Endodermal cell (in vitro differentiated cells): ENCODE results near the gene H6PD. TPM values are rescaled to one million over a fixed set of nuclear protein-coding genes. Genes with fewer than 3 reads are reported as not detected.
A peak's percentile ranks its signal among the peaks of the same experiment; 100 is the strongest.

Source experiments
- DNase-seq: peaks from one replicate; pipeline ENCODE4 v3.0.0-alpha.2; 2017
- H3K27ac ChIP-seq: 2 replicates; pipeline ENCODE4 v1.5.1; 2013; ENCODE audit warnings: mild to moderate bottlenecking, low read depth, low read length, moderate library complexity
- H3K27me3 ChIP-seq: 2 replicates; pipeline ENCODE4 v1.6.1; 2013; ENCODE audit warnings: mild to moderate bottlenecking, low read length, moderate library complexity; ENCODE audit not compliant: insufficient read depth, control insufficient read depth, poor library complexity, severe bottlenecking
- H3K36me3 ChIP-seq: 2 replicates; pipeline ENCODE4 v1.7.0; 2013; ENCODE audit warnings: mild to moderate bottlenecking, low read length, moderate library complexity; ENCODE audit not compliant: control insufficient read depth, insufficient read depth
- H3K4me1 ChIP-seq: one replicate; pipeline ENCODE4 v1.7.0; 2013; ENCODE audit warnings: low read length; ENCODE audit not compliant: control insufficient read depth, insufficient read depth
- H3K4me3 ChIP-seq: 2 replicates; pipeline ENCODE4 v1.5.1; 2013; ENCODE audit warnings: mild to moderate bottlenecking, low read length, moderate library complexity
- H3K9ac ChIP-seq: 2 replicates; pipeline ENCODE4 v1.6.1; 2013; ENCODE audit warnings: mild to moderate bottlenecking, low read length, moderate library complexity; ENCODE audit not compliant: poor library complexity, severe bottlenecking; ENCODE audit errors: extremely low read depth
- H3K9me3 ChIP-seq: 2 replicates; pipeline ENCODE4 v1.6.1; 2013; ENCODE audit warnings: mild to moderate bottlenecking, low read length, moderate library complexity; ENCODE audit not compliant: control insufficient read depth
- H3K27ac Mint-ChIP-seq: 2 replicates; pipeline ENCODE4 v1.8.0; 2020; ENCODE audit warnings: mixed read lengths
- H3K27me3 Mint-ChIP-seq: 2 replicates; pipeline ENCODE4 v1.8.0; 2021; ENCODE audit warnings: mild to moderate bottlenecking, mixed read lengths; ENCODE audit not compliant: insufficient read depth
- H3K36me3 Mint-ChIP-seq: 2 replicates; pipeline ENCODE4 v1.8.0; 2020; ENCODE audit warnings: low read depth, mixed read lengths
- H3K4me1 Mint-ChIP-seq: 2 replicates; pipeline ENCODE4 v1.8.0; 2020; ENCODE audit warnings: mixed read lengths
- H3K4me3 Mint-ChIP-seq: 2 replicates; pipeline ENCODE4 v1.8.0; 2020; ENCODE audit warnings: mild to moderate bottlenecking, moderate library complexity, mixed read lengths
- H3K9me3 Mint-ChIP-seq: 2 replicates; pipeline ENCODE4 v1.8.0; 2020; ENCODE audit warnings: mild to moderate bottlenecking, mixed read lengths
- WGBS, 2 experiments: methylation state at CpG; one replicate each; pipeline versions ENCODE4 v1.1.5 to v1.1.7; 2013; ENCODE audit warnings: missing lambda C conversion rate in 2 of 2, mixed read lengths in 1 of 2; ENCODE audit not compliant: insufficient coverage in 1 of 2, insufficient read length in 1 of 2; 5-methylcytosine and 5-hydroxymethylcytosine counted together
- total RNA-seq, 2 donors: library from RNA; stranded (reverse); fragmentation: NEBNext Ultra II Directional in 1 of 2; extraction: Animal tissue kit (Norgen Biotek cat#: 25700) in 1 of 2; gene quantifications; 2 replicates in 1 of 2; 3 replicates in 1 of 2; pipeline ENCODE4 v1.2.1, GENCODE V29; 2021
- TF ChIP-seq, protein P1 (sequence below): fragments of 200-600 bp; sonication (generic); conservative IDR thresholded peaks from 2 replicates; pipeline ENCODE4 v1.5.0; 2021; ENCODE audit warnings: antibody characterized with exemption, mild to moderate bottlenecking

The H6PD gene
- total RNA-seq, 2 donors from 2014 or later, result 21.5 to 34.4 TPM

DNA sequence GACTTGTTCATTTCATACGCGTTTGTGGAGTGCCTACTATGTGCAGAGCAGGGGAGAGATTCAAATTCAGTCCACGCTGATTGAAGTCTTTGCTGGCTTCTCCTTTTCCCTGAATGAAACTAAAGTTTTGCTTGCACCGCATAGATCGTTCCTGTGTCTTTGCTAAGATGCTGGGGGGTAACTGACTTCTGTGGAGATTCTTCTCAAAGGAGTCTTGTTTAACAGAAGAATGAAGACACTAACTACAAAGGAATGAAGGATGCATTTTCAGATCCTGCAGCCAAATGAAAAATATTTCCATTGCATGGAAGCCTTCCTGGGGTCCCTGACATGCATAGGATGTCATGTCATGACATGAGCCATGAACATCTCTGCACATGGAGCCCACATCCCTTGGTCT, 26.9 kb upstream of the H6PD start:
- TF ChIP-seq, protein P1, sequence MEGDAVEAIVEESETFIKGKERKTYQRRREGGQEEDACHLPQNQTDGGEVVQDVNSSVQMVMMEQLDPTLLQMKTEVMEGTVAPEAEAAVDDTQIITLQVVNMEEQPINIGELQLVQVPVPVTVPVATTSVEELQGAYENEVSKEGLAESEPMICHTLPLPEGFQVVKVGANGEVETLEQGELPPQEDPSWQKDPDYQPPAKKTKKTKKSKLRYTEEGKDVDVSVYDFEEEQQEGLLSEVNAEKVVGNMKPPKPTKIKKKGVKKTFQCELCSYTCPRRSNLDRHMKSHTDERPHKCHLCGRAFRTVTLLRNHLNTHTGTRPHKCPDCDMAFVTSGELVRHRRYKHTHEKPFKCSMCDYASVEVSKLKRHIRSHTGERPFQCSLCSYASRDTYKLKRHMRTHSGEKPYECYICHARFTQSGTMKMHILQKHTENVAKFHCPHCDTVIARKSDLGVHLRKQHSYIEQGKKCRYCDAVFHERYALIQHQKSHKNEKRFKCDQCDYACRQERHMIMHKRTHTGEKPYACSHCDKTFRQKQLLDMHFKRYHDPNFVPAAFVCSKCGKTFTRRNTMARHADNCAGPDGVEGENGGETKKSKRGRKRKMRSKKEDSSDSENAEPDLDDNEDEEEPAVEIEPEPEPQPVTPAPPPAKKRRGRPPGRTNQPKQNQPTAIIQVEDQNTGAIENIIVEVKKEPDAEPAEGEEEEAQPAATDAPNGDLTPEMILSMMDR, result no peak
- 87 to 94% methylated on average over 3 to 5 of the region's 5 CpGs for WGBS, 2 experiments
- Mint-ChIP-seq H3K4me1 (peaks cover under 1% of the 10 kb centered on the region), H3K4me3 (no peak overlapping the region), H3K9me3 (no peaks in the 10 kb centered on the region), H3K36me3 (no peaks in the 10 kb centered on the region), H3K27me3 (peaks cover 34% of the 10 kb centered on the region), H3K27ac (no peak overlapping the region)
- H3K9ac ChIP-seq, result no peak overlapping the region
- H3K27me3 ChIP-seq, result peaks cover 17% of the 10 kb centered on the region
- no peaks in the 10 kb centered on the region for H3K36me3 ChIP-seq
- no peaks in the 10 kb centered on the region for H3K4me1 ChIP-seq
- H3K9me3 ChIP-seq, result no peaks in the 10 kb centered on the region
- no peak overlapping the region for H3K4me3 ChIP-seq
- no peak for DNase-seq
- H3K27ac ChIP-seq, result no peak overlapping the region

DNA sequence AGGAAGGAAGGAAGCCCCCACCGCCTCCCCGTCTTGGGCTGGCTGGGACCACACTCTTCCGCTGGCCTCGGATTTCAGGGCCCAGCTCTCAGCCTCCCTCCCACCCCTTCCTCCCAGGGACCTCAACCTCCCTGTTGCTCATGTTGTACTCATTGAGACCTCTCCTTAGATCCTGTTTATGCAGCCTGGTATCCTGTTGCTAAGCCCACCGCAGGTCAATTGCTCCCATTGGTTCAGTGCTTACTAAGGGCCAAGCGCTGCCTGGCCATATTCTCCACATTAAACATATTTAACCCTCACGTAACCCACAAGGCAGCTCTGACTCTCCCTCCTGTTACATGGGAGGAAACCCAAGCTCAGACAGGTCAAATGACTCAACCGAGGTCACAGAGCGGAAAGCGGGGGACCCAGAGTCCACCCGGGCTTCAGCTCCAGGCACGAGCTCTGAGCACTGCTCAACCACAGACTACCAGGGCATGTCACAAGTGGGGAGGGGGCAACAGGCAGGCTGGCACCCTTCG, 23.2 kb upstream of the H6PD start:
- Mint-ChIP-seq H3K27ac (peak overlapping the region; percentile 53), H3K27me3 (peaks cover 12% of the 10 kb centered on the region), H3K36me3 (no peaks in the 10 kb centered on the region), H3K4me1 (no peaks in the 10 kb centered on the region), H3K9me3 (no peaks in the 10 kb centered on the region), H3K4me3 (no peak overlapping the region)
- H3K27ac ChIP-seq, result no peak overlapping the region
- TF ChIP-seq, protein P1, result no peak
- H3K9me3 ChIP-seq, result no peaks in the 10 kb centered on the region
- H3K27me3 ChIP-seq, result no peaks in the 10 kb centered on the region
- no peak overlapping the region for H3K4me3 ChIP-seq
- no peak for DNase-seq
- WGBS, 2 experiments, result 65 to 83% methylated on average over 5 to 13 of the region's 13 CpGs
- no peaks in the 10 kb centered on the region for H3K4me1 ChIP-seq
- H3K9ac ChIP-seq, result no peak overlapping the region
- no peaks in the 10 kb centered on the region for H3K36me3 ChIP-seq

DNA sequence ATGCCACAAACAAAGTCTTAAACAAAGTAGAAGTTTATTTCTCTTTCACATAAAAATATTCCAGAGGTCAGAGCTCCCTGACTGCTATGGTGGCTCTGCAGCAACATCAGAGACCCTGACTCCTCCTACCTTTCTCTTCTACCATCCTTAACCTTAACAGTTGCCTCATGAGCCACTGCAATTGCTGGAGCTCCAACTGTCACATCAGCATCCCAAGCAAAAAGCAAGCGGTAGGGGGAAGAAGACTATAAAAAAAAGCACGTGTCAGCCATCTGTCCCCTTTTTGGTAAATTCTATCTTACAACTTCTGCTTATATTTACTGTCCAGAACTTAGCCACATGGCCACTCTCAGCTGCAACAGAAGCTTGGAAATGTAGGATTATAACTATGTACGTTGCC, 21.8 kb upstream of the H6PD start:
- no peak for DNase-seq
- no peaks in the 10 kb centered on the region for H3K36me3 Mint-ChIP-seq
- Histone ChIP-seq H3K4me1 (no peaks in the 10 kb centered on the region), H3K4me3 (no peak overlapping the region), H3K9ac (no peak overlapping the region), H3K27me3 (no peaks in the 10 kb centered on the region), H3K9me3 (no peaks in the 10 kb centered on the region), H3K36me3 (no peaks in the 10 kb centered on the region), H3K27ac (no peak overlapping the region)
- no peak overlapping the region for H3K4me3 Mint-ChIP-seq
- H3K9me3 Mint-ChIP-seq, result no peaks in the 10 kb centered on the region
- peaks cover 7% of the 10 kb centered on the region for H3K27me3 Mint-ChIP-seq
- H3K4me1 Mint-ChIP-seq, result no peaks in the 10 kb centered on the region
- WGBS, 2 experiments, result 91 to 100% methylated on average over 1 to 3 of the region's 3 CpGs
- no peak overlapping the region for H3K27ac Mint-ChIP-seq
- TF ChIP-seq, protein P1, result no peak
